GM12891 (cell line): ENCODE data around the gene ADAMTS3.

ENCODE experiments used
- DNase-seq: peaks from one replicate; pipeline ENCODE4 v3.0.0; 2011; ENCODE audit warnings: low spot score; ENCODE audit not compliant: insufficient read length
- FAIRE-seq: peaks from 2 replicates; lab custom pipeline; 2011; peaks lifted over from hg19 to GRCh38; lab: Jason Lieb, UNC
- PAX5 ChIP-seq: IDR thresholded peaks from 2 replicates; pipeline ENCODE4 v1.6.1; 2011; ENCODE audit warnings: low read length, moderate library complexity, mild to moderate bottlenecking; ENCODE audit not compliant: insufficient read depth, severe bottlenecking
- POLR2A ChIP-seq: IDR thresholded peaks from 2 replicates; pipeline ENCODE4 v1.6.1; 2011; ENCODE audit warnings: low read depth, low read length, control low read depth
- POLR2AphosphoS5 ChIP-seq: IDR thresholded peaks from 2 replicates; pipeline ENCODE4 v1.6.1; 2011; ENCODE audit warnings: low read depth, low read length, control low read depth
- POU2F2 ChIP-seq: IDR thresholded peaks from 2 replicates; pipeline ENCODE4 v1.6.1; 2011; ENCODE audit warnings: low read depth, mild to moderate bottlenecking, control low read depth, low read length, moderate library complexity
- SPI1 ChIP-seq: IDR thresholded peaks from 2 replicates; pipeline ENCODE4 v1.6.1; 2011; ENCODE audit warnings: low read depth, low read length, control low read depth
- TAF1 ChIP-seq: IDR thresholded peaks from 2 replicates; pipeline ENCODE4 v1.6.1; 2011; ENCODE audit warnings: low read depth, low read length, control low read depth

Gene ADAMTS3

DNA sequence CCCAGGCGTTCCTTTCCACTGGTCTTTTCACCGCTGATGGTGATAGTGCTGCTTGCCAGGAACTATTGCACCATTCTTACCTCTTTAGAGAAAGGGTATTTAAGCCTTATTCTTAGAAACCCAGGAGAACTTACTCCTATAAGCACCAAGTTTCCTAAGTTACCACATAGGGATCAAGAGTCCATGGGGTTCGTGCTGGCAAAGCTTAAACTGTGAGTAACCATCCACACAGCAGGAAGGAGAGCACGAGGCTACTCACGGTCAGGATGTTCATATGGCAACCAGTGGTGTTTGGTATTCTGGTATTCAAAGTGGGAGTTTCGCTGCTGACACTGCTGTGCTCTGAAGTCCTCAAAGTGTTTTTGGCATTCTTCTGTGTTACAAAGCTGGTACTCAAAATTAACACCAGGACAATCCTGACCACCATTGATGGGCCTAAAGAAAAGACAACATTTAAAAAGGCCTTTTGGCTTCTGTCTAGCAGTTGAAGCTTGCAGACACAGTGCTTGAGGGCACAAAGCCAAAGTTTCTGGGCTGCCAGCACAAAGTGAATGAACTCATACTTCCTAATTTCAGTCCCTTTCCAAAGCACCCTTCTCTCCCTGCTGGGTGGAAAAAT is 256.9 kb downstream of the ADAMTS3 start:
- TF ChIP-seq POLR2A (no peak), POU2F2 (no peak), POLR2AphosphoS5 (no peak), PAX5 (no peak), TAF1 (no peak), SPI1 (no peak)
- DNase-seq (no peak), FAIRE-seq (no peak)

DNA sequence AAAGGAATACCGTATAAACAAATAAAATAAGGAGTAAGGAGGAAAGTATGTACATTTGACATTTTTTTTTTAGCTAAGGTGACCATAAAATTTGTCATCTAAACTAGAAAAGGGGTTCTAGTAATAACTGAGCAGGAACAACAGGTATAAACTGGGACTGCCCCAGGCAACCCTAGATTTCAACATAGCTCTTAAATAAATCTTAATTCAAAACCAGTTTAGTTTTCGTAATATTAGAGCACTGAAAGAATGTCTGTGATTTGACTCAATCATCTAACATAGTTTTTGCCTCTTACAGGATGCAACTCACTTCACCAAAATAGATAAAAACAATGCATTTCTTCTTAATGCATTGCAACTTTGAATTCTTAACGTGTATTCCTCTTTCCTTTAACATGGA is 257.7 kb downstream of the ADAMTS3 start:
- FAIRE-seq, result no peak
- TF ChIP-seq PAX5, result no peak
- no peak for TF ChIP-seq POLR2AphosphoS5
- no peak for TF ChIP-seq SPI1
- TF ChIP-seq POLR2A, result no peak
- no peak for TF ChIP-seq TAF1
- TF ChIP-seq POU2F2, result no peak
- DNase-seq, result no peak

DNA sequence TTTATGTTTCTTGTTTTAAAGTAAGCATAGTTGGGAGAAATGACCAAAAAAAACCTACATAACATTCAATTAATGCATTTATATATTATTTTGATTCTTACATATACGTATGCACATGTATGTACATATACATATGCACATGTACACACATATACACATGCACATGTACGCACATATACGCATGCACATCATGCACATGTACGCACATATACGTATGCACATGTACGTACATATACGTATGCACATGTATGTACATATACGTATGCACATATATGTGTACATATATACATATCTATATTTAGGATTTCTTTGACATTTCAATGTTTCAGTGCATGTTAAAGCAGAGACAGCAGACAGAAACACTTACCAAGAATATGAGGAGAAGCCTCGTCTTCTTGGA is 263.4 kb downstream of the ADAMTS3 start:
- FAIRE-seq (peak; percentile 33), DNase-seq (no peak)
- TF ChIP-seq SPI1, result no peak
- TF ChIP-seq PAX5, result no peak
- TF ChIP-seq POLR2A, result no peak
- TF ChIP-seq POLR2AphosphoS5, result no peak
- no peak for TF ChIP-seq TAF1
- no peak for TF ChIP-seq POU2F2

DNA sequence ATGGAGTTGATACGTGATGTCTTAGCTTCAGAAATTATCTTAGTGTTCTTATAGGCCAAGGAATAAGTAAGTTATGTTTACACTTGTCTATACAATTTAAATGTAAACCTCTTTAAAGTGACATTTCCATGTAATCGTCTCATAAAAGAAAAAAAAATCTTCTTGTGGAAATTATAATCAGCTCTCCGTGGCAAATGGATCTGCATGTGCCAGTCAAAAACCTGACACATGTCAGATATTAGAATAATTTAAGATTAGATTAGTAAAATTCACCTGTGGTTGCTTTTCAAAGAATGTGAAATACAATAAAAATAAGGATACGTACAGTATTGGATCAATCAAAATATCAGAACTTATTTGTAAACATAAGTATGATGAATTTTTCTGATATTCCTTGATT is 263.9 kb downstream of the ADAMTS3 start:
- DNase-seq (no peak), FAIRE-seq (no peak)
- TF ChIP-seq POU2F2 (no peak), POLR2AphosphoS5 (no peak), POLR2A (no peak), TAF1 (no peak), PAX5 (no peak), SPI1 (no peak)

DNA sequence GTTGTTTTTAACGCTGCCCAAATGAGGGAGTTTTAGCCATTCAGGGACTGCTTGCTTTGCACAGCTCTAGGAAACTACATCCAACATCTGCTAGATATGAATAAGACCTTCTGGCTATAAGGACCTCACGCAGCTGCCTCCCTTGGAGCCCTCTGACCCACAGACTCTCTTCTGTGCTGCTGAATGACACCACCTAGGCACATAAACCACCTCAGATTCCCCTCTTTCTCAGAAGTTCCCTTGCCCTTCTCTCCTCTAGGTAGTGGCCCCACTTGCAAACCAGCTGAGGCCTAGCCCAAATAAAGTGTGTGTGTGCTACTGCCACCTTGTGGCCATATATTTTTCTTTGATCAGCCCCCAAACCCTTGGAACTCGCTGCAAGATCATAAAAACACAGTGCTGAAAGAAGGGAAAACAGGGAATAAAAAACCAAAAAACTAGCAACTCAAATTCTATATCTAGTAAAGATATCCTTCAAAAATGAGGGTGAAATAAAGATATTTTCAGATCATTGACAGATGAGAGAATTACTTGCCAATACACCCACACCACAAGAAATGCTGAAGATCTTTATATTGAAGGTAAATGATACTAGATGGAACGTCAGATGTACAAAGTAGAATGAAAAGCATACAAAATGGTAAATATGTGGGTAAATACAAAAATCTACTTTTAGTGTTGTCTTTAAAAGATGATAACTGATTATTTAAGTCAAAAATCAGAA is 265.9 kb downstream of the ADAMTS3 start:
- TF ChIP-seq POLR2AphosphoS5 (no peak), POLR2A (no peak), POU2F2 (no peak), SPI1 (no peak), TAF1 (no peak), PAX5 (no peak)
- DNase-seq (no peak), FAIRE-seq (peak; percentile 82)

DNA sequence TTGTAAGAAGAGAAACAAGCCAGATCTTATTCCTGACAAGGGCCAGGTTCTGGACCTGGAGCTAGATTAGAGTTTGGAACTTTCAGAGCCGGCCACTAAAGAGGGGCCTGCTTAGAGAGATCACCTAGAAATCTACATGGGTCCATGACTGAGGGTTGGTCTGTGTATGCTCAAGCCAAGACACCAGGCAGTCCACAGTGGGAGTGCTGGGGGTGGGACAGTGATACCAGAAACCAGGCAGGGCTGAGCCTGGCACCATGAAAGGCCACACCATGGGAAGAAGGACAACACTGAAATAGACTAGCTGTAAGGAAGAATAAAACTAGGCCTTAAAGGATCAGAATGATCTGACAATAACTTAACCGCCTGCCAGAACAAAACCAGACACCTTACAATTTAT is 267.3 kb downstream of the ADAMTS3 start:
- TF ChIP-seq SPI1, result no peak
- no peak for TF ChIP-seq POLR2AphosphoS5
- TF ChIP-seq POLR2A, result no peak
- no peak for TF ChIP-seq POU2F2
- TF ChIP-seq PAX5, result no peak
- TF ChIP-seq TAF1, result no peak
- no peak for FAIRE-seq

DNA sequence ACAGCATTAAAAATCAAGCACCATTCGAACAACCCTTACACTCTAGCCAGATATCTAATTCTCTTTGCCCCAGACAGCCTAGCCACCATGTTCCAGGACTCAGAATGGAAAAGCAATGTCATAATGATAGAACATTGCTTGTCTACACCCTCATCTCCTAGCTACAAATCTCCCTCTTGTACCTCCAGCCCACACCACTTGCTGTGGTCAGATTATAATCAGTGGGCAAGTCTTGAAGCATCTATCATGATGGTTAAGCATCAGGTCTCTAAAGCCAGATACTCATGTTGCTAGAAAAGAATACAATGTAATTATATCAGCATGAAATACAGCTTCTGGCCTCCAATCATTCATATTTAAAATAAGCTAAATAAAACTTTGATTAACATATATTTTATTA is 268.9 kb downstream of the ADAMTS3 start:
- TF ChIP-seq POLR2A, result no peak
- TF ChIP-seq POU2F2, result no peak
- TF ChIP-seq SPI1, result no peak
- no peak for TF ChIP-seq POLR2AphosphoS5
- TF ChIP-seq TAF1, result no peak
- TF ChIP-seq PAX5, result no peak
- DNase-seq, result no peak
- peak; percentile 38 for FAIRE-seq

More for the DNA sequence above, 267.3 kb downstream of the ADAMTS3 start:
- DNase-seq, result no peak

DNA sequence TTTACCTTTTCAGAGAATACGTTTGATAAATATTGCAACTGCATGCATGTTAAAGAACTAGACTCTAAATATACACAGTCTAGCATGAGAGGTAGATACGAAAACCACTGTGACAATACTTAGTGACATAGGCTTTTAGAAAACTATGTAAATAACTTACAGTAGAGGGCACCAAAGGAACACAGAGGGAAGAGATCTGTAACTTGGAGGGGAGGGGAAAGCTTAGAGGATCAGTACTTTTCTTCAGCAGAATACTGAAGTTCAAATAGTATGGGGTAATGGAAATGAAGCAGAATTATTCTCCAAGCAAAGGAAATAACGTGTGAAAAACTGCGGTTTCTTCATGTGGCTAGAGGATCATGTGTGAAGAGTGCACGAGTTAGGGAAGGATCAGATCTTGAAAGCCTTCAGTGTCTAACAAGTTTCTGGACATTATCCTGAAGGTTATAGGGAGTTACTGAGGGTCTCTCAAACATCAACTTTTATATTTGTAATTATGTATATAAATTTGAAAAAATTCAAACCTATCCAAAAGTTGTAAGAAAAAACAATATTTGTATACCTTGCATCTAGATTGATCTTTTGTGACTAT is 273.0 kb downstream of the ADAMTS3 start:
- DNase-seq (no peak), FAIRE-seq (no peak)
- TF ChIP-seq PAX5, result no peak
- no peak for TF ChIP-seq POLR2A
- no peak for TF ChIP-seq SPI1
- TF ChIP-seq TAF1, result no peak
- TF ChIP-seq POU2F2, result no peak
- no peak for TF ChIP-seq POLR2AphosphoS5

DNA sequence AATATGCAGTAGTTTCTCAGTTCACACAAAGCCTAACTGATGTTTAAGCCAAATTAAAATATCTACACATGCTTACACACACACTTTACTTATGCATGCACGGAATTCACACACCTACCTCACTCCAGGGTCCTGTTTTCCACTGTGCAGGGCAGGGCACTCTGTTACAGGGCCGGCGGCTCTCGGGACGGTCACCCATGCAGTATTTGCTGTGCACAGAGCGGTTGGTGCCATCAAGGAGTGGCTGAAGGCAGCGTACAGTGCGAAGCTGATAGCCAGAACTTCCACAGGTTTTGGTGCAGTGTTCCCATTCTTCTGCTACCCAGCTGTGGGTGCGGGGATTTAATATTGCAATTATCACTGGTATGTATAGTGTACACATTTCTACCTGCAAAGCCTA is 278.3 kb downstream of the ADAMTS3 start:
- TF ChIP-seq PAX5, result no peak
- TF ChIP-seq TAF1, result no peak
- TF ChIP-seq POLR2AphosphoS5, result no peak
- TF ChIP-seq POU2F2, result no peak
- TF ChIP-seq SPI1, result no peak
- no peak for TF ChIP-seq POLR2A
- DNase-seq, result no peak
- FAIRE-seq, result no peak

DNA sequence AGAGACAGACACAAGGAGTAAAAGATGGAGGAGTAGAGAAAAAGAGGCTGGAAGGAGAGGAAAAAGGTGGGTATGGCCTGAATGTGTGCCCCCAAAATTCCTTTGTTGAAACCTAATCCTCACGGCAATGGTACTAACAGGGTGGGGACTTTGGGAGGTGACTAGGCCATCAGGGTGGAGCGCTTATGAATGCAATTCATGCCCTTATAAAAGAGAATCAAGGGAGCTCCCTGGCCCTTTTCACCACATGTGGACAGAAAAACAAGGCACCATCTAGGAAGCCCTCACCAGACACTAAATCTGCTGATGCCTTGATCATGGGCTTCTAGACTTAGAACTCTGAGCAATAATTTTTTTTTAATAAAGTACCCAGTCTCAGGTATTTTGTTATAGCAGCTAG is 282.1 kb downstream of the ADAMTS3 start:
- DNase-seq (no peak), FAIRE-seq (no peak)
- TF ChIP-seq PAX5, result no peak
- no peak for TF ChIP-seq TAF1
- no peak for TF ChIP-seq SPI1
- no peak for TF ChIP-seq POLR2A
- no peak for TF ChIP-seq POU2F2
- TF ChIP-seq POLR2AphosphoS5, result no peak
